GM19351 (cell line): Measurements from ENCODE around the gene PNPO.

ENCODE experiments used
- ATAC-seq: cut with Tn5 transposase; IDR thresholded peaks from one replicate; pipeline ENCODE4 v1.9.1; 2021; ENCODE audit warnings: mild to moderate bottlenecking, moderate library complexity; ENCODE audit not compliant: unreplicated experiment

The PNPO gene

DNA sequence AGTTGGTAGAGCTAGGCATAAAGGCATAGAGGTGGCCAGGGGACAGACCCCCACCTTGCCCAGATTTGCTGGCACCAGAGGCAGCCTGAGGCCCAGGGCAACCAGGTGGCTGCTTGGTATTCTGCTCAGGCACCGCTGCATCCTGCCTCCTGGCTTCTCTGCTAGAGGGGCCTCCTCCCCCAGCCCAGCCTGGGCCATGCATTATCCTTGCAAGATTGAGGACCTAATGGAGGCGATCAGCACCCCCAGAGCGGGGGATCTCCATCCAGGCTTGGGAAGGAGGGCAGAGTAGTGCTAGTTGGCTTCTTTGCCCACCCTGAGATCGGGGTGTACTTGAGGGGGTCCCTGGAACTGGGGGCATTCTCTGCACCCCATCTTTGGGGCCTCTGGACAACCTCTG, 53.4 kb downstream of the PNPO start:
- no peak for ATAC-seq

DNA sequence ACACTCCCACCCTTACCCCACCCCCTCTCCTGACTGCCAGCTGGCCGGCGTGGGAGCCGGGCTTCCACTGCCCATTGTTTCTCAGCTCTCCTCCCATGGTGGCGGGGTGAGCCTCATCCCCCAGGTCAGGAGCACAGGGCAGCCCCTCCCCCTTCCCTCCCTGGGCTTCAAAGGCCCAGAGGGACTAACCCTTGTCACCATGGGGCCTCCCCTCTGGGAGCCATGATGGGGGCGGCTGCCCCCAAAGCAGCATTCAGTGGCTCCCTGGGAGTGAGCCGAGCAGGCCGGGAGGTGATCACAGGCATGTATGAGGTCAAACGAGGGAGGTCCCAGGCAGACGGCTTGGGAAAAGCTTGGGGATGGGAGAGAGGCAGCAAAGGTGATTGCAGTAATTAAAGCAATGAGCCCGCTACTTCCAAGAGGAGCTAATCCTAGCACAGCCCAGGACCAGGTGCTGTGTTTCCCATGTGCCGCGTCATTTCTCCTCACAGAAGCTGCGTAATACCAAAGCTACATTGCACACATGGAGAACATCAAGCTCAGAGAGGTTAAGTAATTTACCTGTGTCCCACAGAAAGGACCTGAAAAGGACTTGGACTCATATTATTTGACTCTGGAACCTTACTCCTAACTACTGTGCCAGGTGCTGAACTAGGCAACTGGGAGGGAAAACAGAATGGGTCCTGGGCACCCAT, 54.0 kb downstream of the PNPO start:
- ATAC-seq, result no peak

- ATAC-seq, result no peak
Measured at GRCh38 chr17:47996201-47996600, 54.8 kb downstream of the PNPO start.

- ATAC-seq, result no peak
Measured at GRCh38 chr17:47997586-47997985, 56.2 kb downstream of the PNPO start.

DNA sequence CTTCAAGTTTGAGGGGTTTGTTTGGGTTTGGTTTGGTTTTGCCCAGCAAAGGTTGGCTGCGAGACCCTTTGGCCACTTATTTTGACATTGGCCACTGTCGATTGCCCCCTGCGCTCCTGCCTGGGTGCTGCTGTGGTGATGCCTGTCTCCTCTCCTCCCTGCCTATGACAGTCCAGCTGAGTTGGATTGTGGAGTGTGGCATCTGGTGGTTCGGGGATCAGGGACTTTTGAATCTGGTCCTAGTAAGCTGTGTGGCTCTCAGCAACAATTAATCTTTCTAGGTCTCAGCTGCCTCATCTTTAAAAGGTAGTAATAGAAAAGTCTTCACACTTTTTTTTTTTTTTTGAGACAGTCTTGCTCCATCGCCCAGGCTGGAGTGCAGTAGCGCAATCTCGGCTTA, 56.7 kb downstream of the PNPO start:
- ATAC-seq, result no peak
